HCT116 (cell line): ENCODE data around the gene LRP2BP. TPM values are rescaled to one million over a fixed set of nuclear protein-coding genes. Genes with fewer than 3 reads are reported as not detected.

Source experiments
- ATAC-seq: fragments of 200-7000 bp; cut with Tn5 transposase; 2 replicates; pipeline ENCODE4 v1.9.1; 2020; ENCODE audit warnings: mild to moderate bottlenecking, moderate library complexity
- BruUV-seq: library from RNA; stranded (reverse); fragments of 400-500 nt; replicated peaks from 2 replicates; lab custom pipeline; 2021; lab: Mats Ljungman, UMichigan
- CTCF ChIA-PET: fragments of 300-600 bp; sonication (Branson Sonifier 250); formaldehyde crosslinking; loops from one replicate; lab custom pipeline; 2021; ENCODE audit warnings: antibody characterized with exemption; lab: Charles Lee
- POLR2A ChIA-PET: fragments of 300-600, 350-600 bp; sonication (Branson Sonifier 250); formaldehyde crosslinking; loops from one replicate; lab custom pipeline; 2021; ENCODE audit warnings: antibody characterized with exemption; lab: Charles Lee
- RAD21 ChIA-PET, 2 experiments: fragments of 300-600 bp; sonication (Branson Sonifier 250); formaldehyde crosslinking; loops; one replicate each; lab custom pipeline; 2023; ENCODE audit warnings: low total read pairs in 2 of 2; ENCODE audit not compliant: uncharacterized antibody in 2 of 2, unreplicated experiment in 2 of 2, low non-redundant PET in 1 of 2; lab: Charles Lee
- DNase-seq: peaks from one replicate; pipeline ENCODE4 v3.0.0-alpha.2; 2010; ENCODE audit warnings: low read depth, low spot score
- H2AFZ ChIP-seq: fragments of 200-600 bp; shearing (Covaris generic), sonication (generic); 2 replicates; pipeline ENCODE4 v1.6.1; 2017; ENCODE audit warnings: low read depth, mixed run types, mixed read lengths, antibody characterized with exemption, low read length; ENCODE audit not compliant: poor library complexity, severe bottlenecking
- H3K27ac ChIP-seq: 2 replicates; pipeline ENCODE4 v1.5.1; 2012; ENCODE audit warnings: low read depth, low read length
- H3K27me3 ChIP-seq: fragments of 200-600 bp; sonication (generic); 2 replicates; pipeline ENCODE4 v1.6.1; 2016; ENCODE audit warnings: mixed run types, low read length, mixed read lengths; ENCODE audit not compliant: insufficient read depth
- H3K36me3 ChIP-seq, 2 experiments: fragments of 200-500 bp in 1 of 2; fragments of 200-600 bp in 1 of 2; sonication (Bioruptor generic) in 1 of 2; sonication (generic) in 1 of 2; 2 replicates each; pipeline versions ENCODE4 v1.5.1 to v1.6.1; 2014 to 2016; ENCODE audit warnings: low read length in 2 of 2, inconsistent platforms in 1 of 2, mixed read lengths in 1 of 2, mixed run types in 1 of 2; ENCODE audit not compliant: insufficient read depth in 2 of 2, control insufficient read depth in 1 of 2
- H3K4me1 ChIP-seq, 2 experiments: fragments of 200-600 bp in 1 of 2; sonication (generic) in 1 of 2; 2 replicates each; pipeline versions ENCODE4 v1.5.1 to v1.6.1; 2012 to 2017; ENCODE audit warnings: low read length in 2 of 2, inconsistent platforms in 1 of 2, mild to moderate bottlenecking in 1 of 2, mixed read lengths in 1 of 2, mixed run types in 1 of 2, moderate library complexity in 1 of 2; ENCODE audit not compliant: insufficient read depth in 2 of 2, control insufficient read depth in 1 of 2
- H3K4me2 ChIP-seq: fragments of 200-600 bp; sonication (generic); 2 replicates; pipeline ENCODE4 v1.6.1; 2017; ENCODE audit warnings: mixed run types, low read length, mixed read lengths
- H3K4me3 ChIP-seq, 2 experiments: fragments of 200-600 bp in 1 of 2; sonication (generic) in 1 of 2; replicated peaks in 1 of 2; 2 replicates each; pipeline ENCODE4 v1.5.1; 2011 to 2016; ENCODE audit warnings: low read length in 2 of 2, control low read depth in 1 of 2, low read depth in 1 of 2, mild to moderate bottlenecking in 1 of 2, mixed read lengths in 1 of 2, mixed run types in 1 of 2
- H3K79me2 ChIP-seq: fragments of 200-600 bp; sonication (generic); 2 replicates; pipeline ENCODE4 v1.6.1; 2017; ENCODE audit warnings: mild to moderate bottlenecking, mixed run types, low read length, moderate library complexity, mixed read lengths; ENCODE audit not compliant: insufficient read depth
- H3K9ac ChIP-seq: fragments of 200-600 bp; sonication (generic); 2 replicates; pipeline ENCODE4 v1.6.1; 2016; ENCODE audit warnings: low read length, mixed read lengths
- H3K9me2 ChIP-seq: fragments of 200-600 bp; sonication (generic), shearing (Covaris generic); 2 replicates; pipeline ENCODE4 v1.6.1; 2017; ENCODE audit warnings: mixed run types, mild to moderate bottlenecking, moderate library complexity; ENCODE audit not compliant: insufficient read depth
- H3K9me3 ChIP-seq, 2 experiments: fragments of 200-500 bp in 1 of 2; fragments of 200-600 bp in 1 of 2; sonication (Bioruptor generic) in 1 of 2; sonication (generic) in 1 of 2; 2 replicates each; pipeline ENCODE4 v1.6.1; 2014 to 2017; ENCODE audit warnings: low read length in 2 of 2, mixed read lengths in 2 of 2, inconsistent platforms in 1 of 2, low read depth in 1 of 2, mild to moderate bottlenecking in 1 of 2, mixed run types in 1 of 2, moderate library complexity in 1 of 2; ENCODE audit not compliant: control insufficient read depth in 1 of 2, insufficient read depth in 1 of 2
- H4K20me1 ChIP-seq: fragments of 200-600 bp; sonication (generic), shearing (Covaris generic); 2 replicates; pipeline ENCODE4 v1.6.1; 2017; ENCODE audit warnings: mixed run types, mild to moderate bottlenecking, moderate library complexity; ENCODE audit not compliant: insufficient read depth
- CBX3 ChIP-seq: IDR thresholded peaks from 2 replicates; pipeline ENCODE4 v1.6.1; 2012; ENCODE audit warnings: low read depth
- CEBPB ChIP-seq: IDR thresholded peaks from 2 replicates; pipeline ENCODE4 v1.6.1; 2012; ENCODE audit warnings: low read depth
- CTCF ChIP-seq, 3 experiments: fragments of 200-600 bp in 1 of 3; sonication (generic) in 1 of 3; IDR thresholded peaks in 2 of 3; conservative IDR thresholded peaks in 1 of 3; 2 replicates each; pipeline ENCODE4 v1.5.1; 2012 to 2017; ENCODE audit warnings: low read depth in 2 of 3, low read length in 2 of 3, antibody characterized with exemption in 1 of 3, borderline replicate concordance in 1 of 3, control low read depth in 1 of 3, mild to moderate bottlenecking in 1 of 3, mixed read lengths in 1 of 3, mixed run types in 1 of 3, moderate library complexity in 1 of 3; ENCODE audit not compliant: insufficient read depth in 1 of 3
- EGR1 ChIP-seq: IDR thresholded peaks from 2 replicates; pipeline ENCODE4 v1.6.1; 2012; ENCODE audit warnings: low read depth
- FOSL1 ChIP-seq: IDR thresholded peaks from 2 replicates; pipeline ENCODE4 v1.6.1; 2012; ENCODE audit warnings: low read depth
- POLR2AphosphoS5 ChIP-seq: IDR thresholded peaks from 2 replicates; pipeline ENCODE4 v1.6.1; 2011; ENCODE audit warnings: mild to moderate bottlenecking, low read depth, low read length, moderate library complexity
- RAD21 ChIP-seq: IDR thresholded peaks from 2 replicates; pipeline ENCODE4 v1.6.1; 2012; ENCODE audit warnings: low read depth, mild to moderate bottlenecking
- REST ChIP-seq: IDR thresholded peaks from 2 replicates; pipeline ENCODE4 v1.6.1; 2012; ENCODE audit warnings: low read depth
- SIN3A ChIP-seq: IDR thresholded peaks from 2 replicates; pipeline ENCODE4 v1.6.1; 2012; ENCODE audit warnings: low read depth
- SP1 ChIP-seq: IDR thresholded peaks from 2 replicates; pipeline ENCODE4 v1.6.1; 2012; ENCODE audit warnings: low read depth
- SRF ChIP-seq: IDR thresholded peaks from 2 replicates; pipeline ENCODE4 v1.6.1; 2012; ENCODE audit warnings: low read depth
- ZBTB33 ChIP-seq: IDR thresholded peaks from 2 replicates; pipeline ENCODE4 v1.6.1; 2011; ENCODE audit warnings: mild to moderate bottlenecking, low read length, moderate library complexity; ENCODE audit not compliant: insufficient replicate concordance; ENCODE audit errors: extremely low read depth
- ZFX ChIP-seq: fragments of 450-650 bp; IDR thresholded peaks from 2 replicates; pipeline ENCODE4 v1.6.1; 2017
- ZNF274 ChIP-seq: fragments of 200-500 bp; sonication (Bioruptor generic); IDR thresholded peaks from 2 replicates; pipeline ENCODE4 v1.6.1; 2014; ENCODE audit warnings: mild to moderate bottlenecking, low read depth, low read length, inconsistent platforms
- intact Hi-C: fragments of 100-400 bp; cut with micrococcal nuclease; formaldehyde crosslinking; loops from 2 replicates; pipeline ENCODE4 v1.10.0; 2022
- total RNA-seq: library from RNA; stranded (reverse); gene quantifications from one replicate; pipeline ENCODE4 v1.2.1, GENCODE V29; 2021; ENCODE audit not compliant: unreplicated experiment

The LRP2BP gene
- total RNA-seq, 1 experiment from 2014 or later, result 2.9 TPM

GRCh38 chr4:185364886-185365285 is 30.8 kb downstream of the LRP2BP start (continued):
- TF ChIP-seq REST (no peak), ZFX (no peak), ZNF274 (no peak), FOSL1 (no peak), SP1 (no peak), SRF (no peak), SIN3A (no peak), CBX3 (no peak)

- DNase-seq (no peak), ATAC-seq (no peak)
- H4K20me1 ChIP-seq, result no peaks in the 10 kb centered on the region
- no peak overlapping the region for H3K27ac ChIP-seq
- TF ChIP-seq CEBPB, result no peak
- no peak for TF ChIP-seq RAD21
- TF ChIP-seq ZFX, result no peak
- no peak for TF ChIP-seq EGR1
- TF ChIP-seq CTCF (IDR thresholded peaks at IDR 0.05 in 2 of 3, conservative IDR thresholded peaks at IDR 0.05 in 1 of 3; ENCODE audit: borderline replicate concordance in 1 of 3, insufficient read depth in 1 of 3, low read depth in 2 of 3, low read length in 2 of 3), result no peak
- TF ChIP-seq ZBTB33, result no peak
- no peak for TF ChIP-seq POLR2AphosphoS5
- no peak for TF ChIP-seq CBX3
- ChIA-PET RAD21 (no interaction called here), POLR2A (interaction anchor here (0.7 kb wide), 1 partner anchor 16 kb away, joined by 4 read pairs; no protein-coding TSS in a partner anchor), CTCF (no interaction called here)
- H3K4me2 ChIP-seq, result no peak overlapping the region
- no peaks in the 10 kb centered on the region for H3K36me3 ChIP-seq
- H3K79me2 ChIP-seq, result no peaks in the 10 kb centered on the region
- H2AFZ ChIP-seq, result no peak overlapping the region
- H3K9me2 ChIP-seq, result no peaks in the 10 kb centered on the region
- H3K4me1 ChIP-seq, result peaks cover 0 to 8% of the 10 kb centered on the region in 2 experiments; a peak in 2 of 4 replicates
- H3K9ac ChIP-seq, result no peak overlapping the region
- BruUV-seq, result no TSS peak
- intact Hi-C loops, result no loop called here
- no peaks in the 10 kb centered on the region for H3K9me3 ChIP-seq
- H3K4me3 ChIP-seq, result no peak overlapping the region
- H3K27me3 ChIP-seq, result no peaks in the 10 kb centered on the region
These were observed 32.5 kb downstream of the LRP2BP start for GRCh38 chr4:185363251-185363650.
